Esophagus muscularis mucosa (tissue), 4 donors: Measurements from ENCODE around the gene NNMT. TPM values are rescaled to one million over a fixed set of nuclear protein-coding genes. Genes with fewer than 3 reads are reported as not detected.
A peak's percentile ranks its signal among the peaks of the same experiment; 100 is the strongest.

Experiments
- DNase-seq: peaks from one replicate; pipeline ENCODE4 v3.0.0-alpha.2; 2017; ENCODE audit errors: extremely low spot score
- H3K27ac ChIP-seq, 4 donors: fragments of 200-600 bp; sonication (generic); replicated peaks in 1 of 4; 1 replicate in 3 of 4; 2 replicates in 1 of 4; pipeline ENCODE4 v1.5.1; 2016 to 2019; ENCODE audit warnings: mild to moderate bottlenecking in 1 of 4
- H3K27me3 ChIP-seq, 4 donors: fragments of 200-600 bp; sonication (generic); one replicate each; pipeline versions ENCODE4 v1.5.1 to v1.6.0; 2016 to 2019
- H3K36me3 ChIP-seq, 4 donors: fragments of 200-600 bp; sonication (generic); one replicate each; pipeline ENCODE4 v1.5.1; 2016 to 2019
- H3K4me1 ChIP-seq, 4 donors: fragments of 200-600 bp; sonication (generic); one replicate each; pipeline ENCODE4 v1.5.1; 2016 to 2019
- H3K4me3 ChIP-seq, 4 donors: fragments of 200-600 bp; sonication (generic); 1 replicate in 2 of 4; 2 replicates in 2 of 4; pipeline ENCODE4 v1.5.1; 2016 to 2019; ENCODE audit warnings: mild to moderate bottlenecking in 4 of 4, moderate library complexity in 1 of 4
- H3K9me3 ChIP-seq, 4 donors: fragments of 200-600 bp; sonication (generic); 1 replicate in 3 of 4; 2 replicates in 1 of 4; pipeline ENCODE4 v1.5.1; 2016 to 2019
- EP300 ChIP-seq: sonication (generic); formaldehyde crosslinking; IDR thresholded peaks from one replicate; pipeline ENCODE4 v1.6.1; 2017; ENCODE audit warnings: antibody characterized with exemption
- POLR2A ChIP-seq: fragments of 450-650 bp; IDR thresholded peaks from one replicate; pipeline ENCODE4 v1.6.1; 2017; ENCODE audit warnings: antibody characterized with exemption, moderate library complexity, mild to moderate bottlenecking, low read depth
- POLR2AphosphoS5 ChIP-seq, 2 donors: sonication (generic); formaldehyde crosslinking; IDR thresholded peaks; one replicate each; pipeline ENCODE4 v1.6.1; 2017; ENCODE audit warnings: antibody characterized with exemption in 2 of 2
- WGBS: methylation state at CpG from one replicate; pipeline ENCODE4 v1.1.5; 2018; 5-methylcytosine and 5-hydroxymethylcytosine counted together
- intact Hi-C: fragments of 100-400 bp; cut with DNase I; formaldehyde crosslinking; loops from one replicate; pipeline ENCODE4 v1.15.1; 2023
- total RNA-seq, 4 donors: library from RNA; depleted of rRNA; stranded (reverse); fragments of >200 nt; gene quantifications; one replicate each; pipeline versions ENCODE4 v1.1.0 to v1.2.1, GENCODE V29; 2016
- TF ChIP-seq, protein P1 (sequence below), 3 experiments: fragments of 200-600 bp in 2 of 3; fragments of 450-650 bp in 1 of 3; sonication (generic) in 2 of 3; IDR thresholded peaks; one replicate each; pipeline ENCODE4 v1.5.1; 2017 to 2019; ENCODE audit warnings: antibody characterized with exemption in 3 of 3, mild to moderate bottlenecking in 2 of 3, moderate library complexity in 1 of 3

The NNMT gene
- total RNA-seq, 4 donors from 2014 or later: 88.9 to 599 (median 293) TPM

DNA sequence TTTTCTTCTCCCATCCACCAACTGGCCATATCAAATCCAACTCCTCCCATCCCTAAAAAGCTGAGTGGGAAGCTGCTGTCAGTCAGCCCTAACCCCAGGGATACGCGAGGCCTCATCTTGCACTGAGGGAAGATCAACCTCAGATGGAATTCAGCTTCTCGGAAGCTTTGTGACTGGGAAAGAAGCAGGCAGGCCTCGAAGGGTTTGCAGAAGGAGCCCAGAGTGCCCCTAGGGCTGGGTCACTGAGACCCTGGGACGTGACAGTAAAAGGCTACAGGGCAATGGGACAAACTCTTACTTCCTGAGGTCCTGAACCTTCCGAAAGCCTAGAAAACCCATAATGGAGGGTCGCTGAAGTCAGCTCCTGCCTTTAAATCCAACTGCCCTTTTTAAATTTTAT, 34.4 kb upstream of the NNMT start:
- peak overlapping the region in 2 of 4 donors; percentile 71 to 79 for H3K27ac ChIP-seq
- WGBS: 80% methylated on average over 7 of the region's 7 CpGs

DNA sequence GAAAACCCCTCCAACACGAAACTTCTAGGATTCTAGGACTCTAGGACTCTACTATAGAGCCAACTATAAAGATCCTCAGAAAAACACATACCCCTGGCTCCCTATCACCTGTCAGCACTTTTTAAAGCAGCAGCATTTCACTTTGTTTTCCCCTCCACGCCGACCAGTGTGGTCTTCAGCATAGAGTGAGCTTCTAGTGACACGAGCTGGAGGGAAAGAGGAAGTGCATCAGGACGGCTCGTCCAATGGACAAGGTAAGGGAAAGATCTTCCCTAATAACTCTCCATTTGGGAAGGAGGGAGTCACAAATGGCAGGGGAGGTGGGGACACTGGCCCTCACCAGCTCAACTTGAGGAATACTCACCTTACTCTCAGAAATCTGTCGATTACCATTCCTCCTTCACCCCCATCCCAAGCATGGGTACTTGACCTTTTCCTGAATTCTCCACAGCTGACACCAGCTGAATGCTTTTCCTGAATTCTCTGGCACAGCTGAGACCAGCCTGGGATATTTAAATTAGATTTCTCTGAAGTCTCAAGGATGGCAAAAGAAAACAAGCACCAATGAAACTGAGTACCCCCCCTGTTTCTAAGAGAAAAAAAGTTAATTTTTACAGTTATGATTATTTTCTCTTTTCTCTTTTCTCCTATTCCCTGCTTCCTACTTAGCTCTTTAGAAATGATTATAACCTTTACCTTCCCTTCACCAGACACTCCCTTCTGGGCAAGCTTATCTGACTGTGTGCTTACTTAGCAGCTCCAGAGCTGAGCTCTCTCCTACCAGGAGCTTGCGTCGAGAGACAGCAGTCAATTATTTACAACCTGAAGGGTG, 33.3 kb upstream of the NNMT start:
- Histone ChIP-seq H3K27me3 (peaks cover 0 to 43% (median 2%) of the 10 kb centered on the region in 4 donors), H3K4me1 (peaks cover 35 to 58% (median 43%) of the 10 kb centered on the region in 4 donors), H3K36me3 (no peaks in the 10 kb centered on the region), H3K4me3 (no peak overlapping the region), H3K27ac (peak overlapping the region in 1 of 4 donors; percentile 79), H3K9me3 (no peaks in the 10 kb centered on the region)
- TF ChIP-seq, protein P1, sequence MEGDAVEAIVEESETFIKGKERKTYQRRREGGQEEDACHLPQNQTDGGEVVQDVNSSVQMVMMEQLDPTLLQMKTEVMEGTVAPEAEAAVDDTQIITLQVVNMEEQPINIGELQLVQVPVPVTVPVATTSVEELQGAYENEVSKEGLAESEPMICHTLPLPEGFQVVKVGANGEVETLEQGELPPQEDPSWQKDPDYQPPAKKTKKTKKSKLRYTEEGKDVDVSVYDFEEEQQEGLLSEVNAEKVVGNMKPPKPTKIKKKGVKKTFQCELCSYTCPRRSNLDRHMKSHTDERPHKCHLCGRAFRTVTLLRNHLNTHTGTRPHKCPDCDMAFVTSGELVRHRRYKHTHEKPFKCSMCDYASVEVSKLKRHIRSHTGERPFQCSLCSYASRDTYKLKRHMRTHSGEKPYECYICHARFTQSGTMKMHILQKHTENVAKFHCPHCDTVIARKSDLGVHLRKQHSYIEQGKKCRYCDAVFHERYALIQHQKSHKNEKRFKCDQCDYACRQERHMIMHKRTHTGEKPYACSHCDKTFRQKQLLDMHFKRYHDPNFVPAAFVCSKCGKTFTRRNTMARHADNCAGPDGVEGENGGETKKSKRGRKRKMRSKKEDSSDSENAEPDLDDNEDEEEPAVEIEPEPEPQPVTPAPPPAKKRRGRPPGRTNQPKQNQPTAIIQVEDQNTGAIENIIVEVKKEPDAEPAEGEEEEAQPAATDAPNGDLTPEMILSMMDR (IDR thresholded peaks at IDR 0.05): peak; percentile 54 to 69 (median 69)
- no peak for TF ChIP-seq EP300
- peak; percentile 45 to 64 for TF ChIP-seq POLR2AphosphoS5 (IDR thresholded peaks at IDR 0.05)
- no peak for TF ChIP-seq POLR2A
- no peak for DNase-seq
- 24% methylated on average over 9 of the region's 9 CpGs for WGBS
- intact Hi-C loops: loop anchor here (2.0 to 10.0 kb wide), 4 partner anchors 204 to 488 kb away; partner anchors contain the start of genes CLDN25, ZBTB16 and ZW10

More for the DNA sequence above, 34.4 kb upstream of the NNMT start:
- Histone ChIP-seq H3K27me3 (peaks cover 0 to 32% (median 2%) of the 10 kb centered on the region in 4 donors), H3K4me3 (no peak overlapping the region), H3K9me3 (no peaks in the 10 kb centered on the region), H3K4me1 (peaks cover 46 to 69% (median 54%) of the 10 kb centered on the region in 4 donors), H3K36me3 (peaks cover 0 to 6% (median 4%) of the 10 kb centered on the region in 4 donors)
- TF ChIP-seq POLR2AphosphoS5 (IDR thresholded peaks at IDR 0.05) (no peak), EP300 (no peak), POLR2A (no peak)
- TF ChIP-seq, protein P1 (IDR thresholded peaks at IDR 0.05): no peak
- no peak for DNase-seq
- intact Hi-C loops: loop anchor here (2.0 to 10.0 kb wide), 5 partner anchors 203 to 487 kb away; partner anchors contain the start of genes CLDN25, ZBTB16 and ZW10

DNA sequence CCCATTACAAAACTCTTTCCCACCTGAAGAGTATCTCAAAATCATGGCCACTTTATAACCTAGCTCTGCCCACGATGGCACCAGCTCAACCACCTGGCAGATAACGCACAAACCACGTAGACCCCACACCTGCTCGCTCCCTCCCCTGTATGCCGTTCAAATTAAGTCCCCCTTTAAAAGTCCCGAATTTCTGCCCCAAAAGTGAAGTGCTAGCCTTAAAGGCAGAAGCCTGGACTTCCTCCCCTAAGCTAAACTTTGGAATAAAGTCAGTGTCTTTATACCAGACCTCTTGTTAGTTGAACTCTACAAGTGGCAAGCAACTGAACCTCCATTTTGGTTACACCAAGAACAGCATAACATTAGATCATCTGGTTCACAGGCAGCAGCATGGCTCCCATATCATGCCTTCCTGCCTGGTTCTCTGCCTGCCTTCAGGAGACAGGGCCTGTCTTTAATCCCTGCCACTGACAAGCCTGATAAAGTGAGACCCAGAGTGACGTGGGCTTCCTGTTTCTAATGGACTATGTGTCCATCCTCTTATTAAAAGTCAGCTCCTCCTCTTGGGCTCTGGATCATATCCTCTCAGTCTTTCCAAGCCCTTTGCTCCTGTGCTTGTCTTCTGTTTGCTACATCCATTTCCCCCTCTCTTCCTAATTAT, 32.6 kb upstream of the NNMT start:
- WGBS: 86% methylated on average over 7 of the region's 7 CpGs
- TF ChIP-seq, protein P1 (IDR thresholded peaks at IDR 0.05): no peak
- TF ChIP-seq EP300 (no peak), POLR2A (no peak), POLR2AphosphoS5 (IDR thresholded peaks at IDR 0.05) (no peak)
- no peaks in the 10 kb centered on the region for H3K36me3 ChIP-seq
- H3K4me3 ChIP-seq: no peak overlapping the region
- H3K27ac ChIP-seq: peak overlapping the region in 1 of 4 donors; percentile 79
- H3K9me3 ChIP-seq: no peaks in the 10 kb centered on the region
- peaks cover 0 to 44% (median 2%) of the 10 kb centered on the region in 4 donors for H3K27me3 ChIP-seq
- peaks cover 27 to 50% (median 36%) of the 10 kb centered on the region in 4 donors for H3K4me1 ChIP-seq
- DNase-seq: no peak
- intact Hi-C loops: loop anchor here (2.0 to 10.0 kb wide), 4 partner anchors 205 to 489 kb away; partner anchors contain the start of genes CLDN25, ZBTB16 and ZW10

DNA sequence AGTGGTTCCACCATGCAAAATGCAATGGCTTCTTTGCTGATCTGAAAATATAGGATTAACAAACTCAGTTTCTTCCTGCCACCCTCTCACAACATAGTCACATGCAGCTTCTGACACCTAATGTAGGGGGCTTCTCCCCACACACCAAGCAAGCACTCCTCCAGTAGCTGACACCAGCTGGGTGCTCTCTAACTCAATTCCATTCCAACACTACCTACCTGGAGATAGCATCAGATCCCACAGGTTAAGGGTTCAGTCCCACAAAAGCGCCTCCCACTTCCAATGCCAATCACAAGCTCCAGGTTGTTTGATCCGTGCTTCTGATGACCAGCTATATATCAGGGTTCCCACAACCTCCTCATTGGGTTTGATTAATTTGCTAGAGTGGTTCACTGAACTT, 31.8 kb upstream of the NNMT start:
- H3K27me3 ChIP-seq: peaks cover 0 to 44% (median 2%) of the 10 kb centered on the region in 4 donors
- 95% methylated on average over 2 of the region's 2 CpGs for WGBS
- H3K27ac ChIP-seq: no peak overlapping the region
- intact Hi-C loops: loop anchor here (5.0 to 10.0 kb wide), 3 partner anchors 272 to 490 kb away; partner anchors contain the start of genes CLDN25 and ZW10
- TF ChIP-seq POLR2A: no peak
- H3K36me3 ChIP-seq: no peaks in the 10 kb centered on the region
- peaks cover 20 to 50% (median 30%) of the 10 kb centered on the region in 4 donors for H3K4me1 ChIP-seq
- no peaks in the 10 kb centered on the region for H3K9me3 ChIP-seq
- no peak for DNase-seq
- H3K4me3 ChIP-seq: no peak overlapping the region
